ENCODE measurements around the gene ARID5A. TPM values are rescaled to one million over a fixed set of nuclear protein-coding genes. Genes with fewer than 3 reads are reported as not detected.

Gene ARID5A
- total RNA-seq, 1 experiment from 2014 or later: 13.9 TPM

DNA sequence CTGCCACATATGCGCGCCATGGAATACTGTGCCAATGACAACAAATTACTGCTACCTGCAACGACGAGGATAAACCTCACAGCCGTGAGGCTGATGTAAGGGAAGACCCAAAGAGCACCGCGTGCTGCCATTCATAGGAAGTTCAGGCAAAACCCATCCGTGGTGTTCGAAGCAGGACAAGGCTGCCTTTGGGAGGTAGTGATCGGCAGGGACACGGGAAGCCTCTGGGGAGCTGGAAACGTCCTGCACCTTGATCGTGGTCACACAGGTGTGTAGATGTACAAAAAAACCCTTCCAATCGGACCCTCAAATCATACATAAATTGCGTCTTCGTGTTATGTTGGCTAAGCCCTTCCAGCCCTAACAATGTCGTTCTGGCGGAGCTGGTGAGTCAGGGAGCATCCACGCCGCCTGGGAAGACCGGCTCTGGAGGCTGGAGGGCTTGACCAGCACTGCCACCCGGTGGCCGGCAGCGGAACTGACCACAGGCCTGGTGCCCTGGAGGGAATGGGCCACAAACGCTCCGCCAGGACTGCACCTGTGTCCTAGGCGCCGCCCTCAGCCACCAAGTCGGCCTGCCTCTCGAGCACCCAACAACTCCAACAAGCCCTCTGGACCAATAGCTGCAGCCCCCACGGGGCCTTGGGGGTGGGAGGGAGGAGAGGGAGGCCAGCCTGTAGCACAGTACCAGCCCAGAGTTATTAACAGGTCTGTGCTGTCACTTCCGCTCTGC lies 27.3 kb upstream of the ARID5A start (continued):
- TF ChIP-seq, protein P1, sequence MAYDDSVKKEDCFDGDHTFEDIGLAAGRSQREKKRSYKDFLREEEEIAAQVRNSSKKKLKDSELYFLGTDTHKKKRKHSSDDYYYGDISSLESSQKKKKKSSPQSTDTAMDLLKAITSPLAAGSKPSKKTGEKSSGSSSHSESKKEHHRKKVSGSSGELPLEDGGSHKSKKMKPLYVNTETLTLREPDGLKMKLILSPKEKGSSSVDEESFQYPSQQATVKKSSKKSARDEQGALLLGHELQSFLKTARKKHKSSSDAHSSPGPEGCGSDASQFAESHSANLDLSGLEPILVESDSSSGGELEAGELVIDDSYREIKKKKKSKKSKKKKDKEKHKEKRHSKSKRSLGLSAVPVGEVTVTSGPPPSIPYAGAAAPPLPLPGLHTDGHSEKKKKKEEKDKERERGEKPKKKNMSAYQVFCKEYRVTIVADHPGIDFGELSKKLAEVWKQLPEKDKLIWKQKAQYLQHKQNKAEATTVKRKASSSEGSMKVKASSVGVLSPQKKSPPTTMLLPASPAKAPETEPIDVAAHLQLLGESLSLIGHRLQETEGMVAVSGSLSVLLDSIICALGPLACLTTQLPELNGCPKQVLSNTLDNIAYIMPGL (CRISPR knock-in tag; IDR thresholded peaks at IDR 0.05): peak; percentile 82
- TF ChIP-seq, protein P2, sequence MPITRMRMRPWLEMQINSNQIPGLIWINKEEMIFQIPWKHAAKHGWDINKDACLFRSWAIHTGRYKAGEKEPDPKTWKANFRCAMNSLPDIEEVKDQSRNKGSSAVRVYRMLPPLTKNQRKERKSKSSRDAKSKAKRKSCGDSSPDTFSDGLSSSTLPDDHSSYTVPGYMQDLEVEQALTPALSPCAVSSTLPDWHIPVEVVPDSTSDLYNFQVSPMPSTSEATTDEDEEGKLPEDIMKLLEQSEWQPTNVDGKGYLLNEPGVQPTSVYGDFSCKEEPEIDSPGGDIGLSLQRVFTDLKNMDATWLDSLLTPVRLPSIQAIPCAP (CRISPR knock-in tag; IDR thresholded peaks at IDR 0.05): 0 out of 2 replicates have a peak, but pooled peaks have one; percentile 51
- TF ChIP-seq FOXK1 (CRISPR knock-in tag; IDR thresholded peaks at IDR 0.05) (no peak), NFATC4 (CRISPR knock-in tag; IDR thresholded peaks at IDR 0.05) (no peak), ATF1 (CRISPR knock-in tag; IDR thresholded peaks at IDR 0.05) (no peak)
- TF ChIP-seq, protein P3, sequence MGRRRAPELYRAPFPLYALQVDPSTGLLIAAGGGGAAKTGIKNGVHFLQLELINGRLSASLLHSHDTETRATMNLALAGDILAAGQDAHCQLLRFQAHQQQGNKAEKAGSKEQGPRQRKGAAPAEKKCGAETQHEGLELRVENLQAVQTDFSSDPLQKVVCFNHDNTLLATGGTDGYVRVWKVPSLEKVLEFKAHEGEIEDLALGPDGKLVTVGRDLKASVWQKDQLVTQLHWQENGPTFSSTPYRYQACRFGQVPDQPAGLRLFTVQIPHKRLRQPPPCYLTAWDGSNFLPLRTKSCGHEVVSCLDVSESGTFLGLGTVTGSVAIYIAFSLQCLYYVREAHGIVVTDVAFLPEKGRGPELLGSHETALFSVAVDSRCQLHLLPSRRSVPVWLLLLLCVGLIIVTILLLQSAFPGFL (CRISPR knock-in tag; IDR thresholded peaks at IDR 0.05; ENCODE audit: borderline replicate concordance): no peak

DNA sequence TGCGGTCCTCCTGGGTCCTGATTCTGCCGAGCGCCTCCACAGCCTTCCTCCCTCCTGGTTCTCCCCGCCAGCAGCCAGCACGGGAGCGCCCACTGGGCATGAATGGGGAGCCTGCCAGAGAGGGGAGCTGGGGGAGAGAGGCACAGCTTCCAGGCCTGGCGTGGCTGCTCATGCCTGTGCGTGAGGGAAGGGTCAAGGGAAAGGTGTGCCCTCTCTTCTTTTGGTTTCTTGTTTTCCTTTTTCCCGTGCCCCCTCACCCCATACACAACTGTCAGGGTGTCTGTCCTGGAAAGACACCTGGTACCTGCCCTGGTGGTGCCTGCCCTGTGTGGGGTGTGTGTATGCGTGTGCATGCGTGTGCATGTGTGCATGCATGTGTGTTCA lies 26.7 kb upstream of the ARID5A start:
- POLR2A ChIA-PET: interaction anchor here (1.0 kb wide), 1 partner anchor 23 kb away, joined by 3 read pairs; no protein-coding TSS in a partner anchor
- DNase-seq (ENCODE audit: low spot score): no peak
- Mint-ChIP-seq H3K36me3 (no peaks in the 10 kb centered on the region), H3K27me3 (ENCODE audit: low read depth) (peaks cover 33% of the 10 kb centered on the region), H3K4me1 (peaks cover 10% of the 10 kb centered on the region), H3K9me3 (no peaks in the 10 kb centered on the region), H3K4me3 (peak overlapping the region; percentile 55), H3K27ac (no peak overlapping the region)
- CTCF ChIA-PET: interaction anchor here (0.6 to 7.5 kb wide), 40 partner anchors 9 to 243 kb away, joined by 3 to 127 read pairs (median 6); partner anchors contain the start of genes ITPRIPL1 and NCAPH
- TF ChIP-seq, protein P4, sequence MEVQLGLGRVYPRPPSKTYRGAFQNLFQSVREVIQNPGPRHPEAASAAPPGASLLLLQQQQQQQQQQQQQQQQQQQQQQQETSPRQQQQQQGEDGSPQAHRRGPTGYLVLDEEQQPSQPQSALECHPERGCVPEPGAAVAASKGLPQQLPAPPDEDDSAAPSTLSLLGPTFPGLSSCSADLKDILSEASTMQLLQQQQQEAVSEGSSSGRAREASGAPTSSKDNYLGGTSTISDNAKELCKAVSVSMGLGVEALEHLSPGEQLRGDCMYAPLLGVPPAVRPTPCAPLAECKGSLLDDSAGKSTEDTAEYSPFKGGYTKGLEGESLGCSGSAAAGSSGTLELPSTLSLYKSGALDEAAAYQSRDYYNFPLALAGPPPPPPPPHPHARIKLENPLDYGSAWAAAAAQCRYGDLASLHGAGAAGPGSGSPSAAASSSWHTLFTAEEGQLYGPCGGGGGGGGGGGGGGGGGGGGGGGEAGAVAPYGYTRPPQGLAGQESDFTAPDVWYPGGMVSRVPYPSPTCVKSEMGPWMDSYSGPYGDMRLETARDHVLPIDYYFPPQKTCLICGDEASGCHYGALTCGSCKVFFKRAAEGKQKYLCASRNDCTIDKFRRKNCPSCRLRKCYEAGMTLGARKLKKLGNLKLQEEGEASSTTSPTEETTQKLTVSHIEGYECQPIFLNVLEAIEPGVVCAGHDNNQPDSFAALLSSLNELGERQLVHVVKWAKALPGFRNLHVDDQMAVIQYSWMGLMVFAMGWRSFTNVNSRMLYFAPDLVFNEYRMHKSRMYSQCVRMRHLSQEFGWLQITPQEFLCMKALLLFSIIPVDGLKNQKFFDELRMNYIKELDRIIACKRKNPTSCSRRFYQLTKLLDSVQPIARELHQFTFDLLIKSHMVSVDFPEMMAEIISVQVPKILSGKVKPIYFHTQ (CRISPR knock-in tag; IDR thresholded peaks at IDR 0.05): no peak
- TF ChIP-seq KAT7 (CRISPR knock-in tag; IDR thresholded peaks at IDR 0.05; ENCODE audit: borderline replicate concordance) (no peak), ZNF121 (CRISPR knock-in tag; IDR thresholded peaks at IDR 0.05) (no peak), GTF2I (CRISPR knock-in tag; conservative IDR thresholded peaks at IDR 0.05) (no peak), SMAD3 (CRISPR knock-in tag; IDR thresholded peaks at IDR 0.05; ENCODE audit: borderline replicate concordance) (no peak), SP1 (CRISPR knock-in tag; conservative IDR thresholded peaks at IDR 0.05) (no peak)
- TF ChIP-seq, protein P5, sequence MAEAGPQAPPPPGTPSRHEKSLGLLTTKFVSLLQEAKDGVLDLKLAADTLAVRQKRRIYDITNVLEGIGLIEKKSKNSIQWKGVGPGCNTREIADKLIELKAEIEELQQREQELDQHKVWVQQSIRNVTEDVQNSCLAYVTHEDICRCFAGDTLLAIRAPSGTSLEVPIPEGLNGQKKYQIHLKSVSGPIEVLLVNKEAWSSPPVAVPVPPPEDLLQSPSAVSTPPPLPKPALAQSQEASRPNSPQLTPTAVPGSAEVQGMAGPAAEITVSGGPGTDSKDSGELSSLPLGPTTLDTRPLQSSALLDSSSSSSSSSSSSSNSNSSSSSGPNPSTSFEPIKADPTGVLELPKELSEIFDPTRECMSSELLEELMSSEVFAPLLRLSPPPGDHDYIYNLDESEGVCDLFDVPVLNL (CRISPR knock-in tag; IDR thresholded peaks at IDR 0.05; ENCODE audit: borderline replicate concordance, low read depth): no peak
- TF ChIP-seq, protein P6, sequence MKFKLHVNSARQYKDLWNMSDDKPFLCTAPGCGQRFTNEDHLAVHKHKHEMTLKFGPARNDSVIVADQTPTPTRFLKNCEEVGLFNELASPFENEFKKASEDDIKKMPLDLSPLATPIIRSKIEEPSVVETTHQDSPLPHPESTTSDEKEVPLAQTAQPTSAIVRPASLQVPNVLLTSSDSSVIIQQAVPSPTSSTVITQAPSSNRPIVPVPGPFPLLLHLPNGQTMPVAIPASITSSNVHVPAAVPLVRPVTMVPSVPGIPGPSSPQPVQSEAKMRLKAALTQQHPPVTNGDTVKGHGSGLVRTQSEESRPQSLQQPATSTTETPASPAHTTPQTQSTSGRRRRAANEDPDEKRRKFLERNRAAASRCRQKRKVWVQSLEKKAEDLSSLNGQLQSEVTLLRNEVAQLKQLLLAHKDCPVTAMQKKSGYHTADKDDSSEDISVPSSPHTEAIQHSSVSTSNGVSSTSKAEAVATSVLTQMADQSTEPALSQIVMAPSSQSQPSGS (CRISPR knock-in tag; IDR thresholded peaks at IDR 0.05; ENCODE audit: borderline replicate concordance, low read depth): no peak
- no peak for ATAC-seq
